HG02970 (cell line): ENCODE measurements around the gene ST6GALNAC3.

ENCODE experiments used
- ATAC-seq: cut with Tn5 transposase; IDR thresholded peaks from one replicate; pipeline ENCODE4 v1.9.1; 2021; ENCODE audit warnings: mild to moderate bottlenecking, moderate library complexity, moderate number of reproducible peaks; ENCODE audit not compliant: unreplicated experiment, low FRiP score

Gene ST6GALNAC3

GRCh38 chr1:76137746-76138145 lies 63.2 kb downstream of the ST6GALNAC3 start:
- no peak for ATAC-seq

GRCh38 chr1:76138217-76138616 lies 63.7 kb downstream of the ST6GALNAC3 start:
- ATAC-seq, result no peak

GRCh38 chr1:76140227-76140626 lies 65.7 kb downstream of the ST6GALNAC3 start:
- no peak for ATAC-seq

GRCh38 chr1:76141929-76142328 lies 67.4 kb downstream of the ST6GALNAC3 start:
- ATAC-seq, result no peak

- no peak for ATAC-seq
Observed at GRCh38 chr1:76142771-76143540, 68.4 kb downstream of the ST6GALNAC3 start.

- ATAC-seq, result no peak
Observed at GRCh38 chr1:76144247-76144646, 69.7 kb downstream of the ST6GALNAC3 start.

- no peak for ATAC-seq
Observed at GRCh38 chr1:76145332-76145731, 70.8 kb downstream of the ST6GALNAC3 start.

DNA sequence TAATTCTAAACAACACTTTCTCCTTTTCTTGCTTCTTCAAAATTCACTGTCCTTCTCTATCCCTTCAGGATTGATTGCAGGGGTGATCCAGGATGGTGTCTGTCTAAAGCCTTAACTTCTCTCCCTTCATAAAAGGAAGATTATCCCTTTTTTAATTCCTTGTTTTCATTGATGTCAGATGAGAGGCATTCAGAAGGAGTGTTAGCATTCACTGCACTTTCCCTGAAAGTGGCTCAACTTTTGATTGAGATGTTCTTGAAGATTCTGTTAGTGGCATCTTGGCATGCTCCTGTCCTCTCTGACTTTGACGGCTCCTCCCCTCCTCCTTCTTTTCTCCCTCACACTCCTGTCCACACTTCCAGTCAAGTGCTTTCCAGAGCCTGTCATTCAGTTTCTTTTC lies 71.6 kb downstream of the ST6GALNAC3 start:
- ATAC-seq, result no peak

- no peak for ATAC-seq
Observed at GRCh38 chr1:76147917-76148316, 73.4 kb downstream of the ST6GALNAC3 start.

GRCh38 chr1:76148460-76148859 lies 73.9 kb downstream of the ST6GALNAC3 start:
- no peak for ATAC-seq

DNA sequence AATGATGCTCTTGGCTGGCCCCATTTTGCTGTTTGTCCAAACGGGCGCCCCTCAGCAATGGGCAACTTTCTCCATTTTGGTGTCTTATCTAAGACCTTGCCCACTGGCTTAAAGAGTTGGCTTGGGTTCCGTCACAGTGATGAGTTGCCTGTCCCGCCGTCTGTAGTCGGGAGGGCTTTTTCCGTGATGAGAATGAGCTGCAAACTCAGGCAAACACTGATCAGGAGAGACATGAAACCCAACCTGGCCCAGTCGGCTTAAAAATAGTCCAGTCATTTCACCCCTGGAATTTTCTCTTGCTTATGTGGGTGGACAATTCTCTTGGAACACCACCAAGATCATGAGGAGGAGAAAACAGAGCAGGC lies 79.3 kb downstream of the ST6GALNAC3 start:
- no peak for ATAC-seq

GRCh38 chr1:76154206-76154956 lies 79.8 kb downstream of the ST6GALNAC3 start:
- peak; percentile 95 for ATAC-seq

DNA sequence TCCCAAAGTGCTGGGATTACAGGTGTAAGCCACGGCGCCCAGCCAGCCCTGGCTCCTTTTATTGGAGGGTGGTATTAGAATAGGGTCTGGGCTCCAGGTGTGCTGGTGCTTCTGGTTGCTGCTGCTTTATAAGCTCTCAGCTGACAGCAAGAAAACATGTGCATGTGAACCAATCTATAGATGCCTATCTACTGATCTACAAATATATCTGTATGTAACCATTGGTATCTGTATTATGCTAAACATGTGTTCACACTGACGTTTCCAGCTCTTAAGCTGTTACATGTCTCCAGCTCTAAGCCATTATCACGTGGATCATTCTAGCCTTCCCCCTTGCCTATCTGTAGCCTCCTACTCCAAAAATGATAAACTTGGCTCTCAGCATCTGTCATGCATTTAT lies 82.4 kb downstream of the ST6GALNAC3 start:
- no peak for ATAC-seq

DNA sequence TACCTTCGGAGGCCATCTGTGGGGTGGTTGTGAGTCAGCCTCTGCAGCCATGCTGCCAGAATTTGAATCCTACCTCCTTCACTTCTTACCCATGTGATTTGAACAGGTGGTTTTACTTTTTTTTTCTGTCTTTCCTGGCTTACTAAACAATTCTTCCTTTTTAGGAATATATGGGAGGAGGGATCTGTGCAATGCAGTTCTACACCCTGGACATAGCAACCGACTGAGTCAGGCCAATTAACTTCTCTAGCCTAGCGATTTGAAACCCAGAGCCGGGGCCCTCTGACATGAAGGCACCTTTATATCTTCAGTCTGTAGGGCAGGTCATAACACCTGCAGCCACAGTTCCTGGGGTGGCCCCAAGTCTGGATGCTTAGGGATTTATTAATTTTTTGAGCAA lies 83.6 kb downstream of the ST6GALNAC3 start:
- no peak for ATAC-seq

GRCh38 chr1:76160225-76160624 lies 85.7 kb downstream of the ST6GALNAC3 start:
- no peak for ATAC-seq

- no peak for ATAC-seq
Observed at GRCh38 chr1:76161451-76161850, 86.9 kb downstream of the ST6GALNAC3 start.

GRCh38 chr1:76162254-76162653 lies 87.7 kb downstream of the ST6GALNAC3 start:
- ATAC-seq, result no peak

DNA sequence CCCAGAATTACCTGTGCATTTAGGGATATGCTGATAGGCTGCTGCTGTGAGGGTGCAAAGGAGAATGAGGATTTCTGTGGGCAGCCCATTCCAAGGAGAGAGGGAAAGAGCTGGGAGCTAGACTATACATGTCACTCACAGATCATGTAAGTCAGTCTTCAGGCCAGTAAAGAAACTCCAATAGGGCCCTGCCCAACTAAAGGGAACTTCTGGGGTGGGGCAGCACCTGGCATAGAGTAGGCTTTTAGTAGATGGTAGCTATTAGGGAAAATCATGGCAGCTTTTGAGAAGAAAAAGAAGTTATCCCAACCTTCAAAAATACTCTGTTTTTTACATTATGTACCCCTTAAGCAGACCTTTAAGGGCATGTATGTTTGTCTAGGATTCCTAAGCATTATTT lies 89.6 kb downstream of the ST6GALNAC3 start:
- ATAC-seq, result no peak

GRCh38 chr1:76170084-76170483 lies 95.5 kb downstream of the ST6GALNAC3 start:
- no peak for ATAC-seq

DNA sequence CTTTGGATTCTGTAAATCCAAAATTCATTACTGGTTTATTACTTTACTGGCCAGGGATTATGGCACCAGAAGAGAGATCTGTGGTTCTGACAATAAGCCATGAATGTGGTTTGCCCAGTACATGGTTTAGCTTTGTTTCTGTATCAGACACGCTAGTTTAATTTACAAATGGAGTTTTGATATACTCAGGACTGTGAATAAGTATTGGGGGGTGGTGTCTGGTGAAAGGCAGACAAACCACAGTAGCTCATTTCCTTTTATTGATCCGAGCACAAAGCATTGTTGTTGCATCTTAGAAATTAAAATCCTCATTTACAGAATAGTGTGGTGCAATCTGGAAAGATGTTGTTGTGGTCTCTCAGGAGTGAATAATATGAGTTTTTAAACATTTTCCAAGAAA lies 96.0 kb downstream of the ST6GALNAC3 start:
- ATAC-seq, result no peak

- ATAC-seq, result no peak
Observed at GRCh38 chr1:76176000-76176399, 101.5 kb downstream of the ST6GALNAC3 start.

GRCh38 chr1:76177615-76178014 lies 103.1 kb downstream of the ST6GALNAC3 start:
- no peak for ATAC-seq
